K562 (cell line): ENCODE results near the gene NDUFV3. TPM values are rescaled to one million over a fixed set of nuclear protein-coding genes. Genes with fewer than 3 reads are reported as not detected.

Experiments
- AFF4 ChIP-seq: sonication (generic); formaldehyde crosslinking; IDR thresholded peaks from 2 replicates; pipeline ENCODE4 v1.8.0; 2023; ENCODE audit warnings: mild to moderate bottlenecking, missing genetic modification reagents
- BACH1 ChIP-seq: fragments of 200-800 bp; sonication (Bioruptor generic); IDR thresholded peaks from 2 replicates; pipeline ENCODE4 v1.6.1; 2016; ENCODE audit warnings: missing genetic modification characterization, missing compliant biosample characterization
- BRF1 ChIP-seq: IDR thresholded peaks from 3 replicates; pipeline ENCODE4 v1.6.1; 2011; ENCODE audit warnings: borderline replicate concordance, mild to moderate bottlenecking; ENCODE audit not compliant: insufficient read length; ENCODE audit errors: extremely low read depth
- CEBPG ChIP-seq, 3 experiments: fragments of 200-800 bp in 1 of 3; sonication (Bioruptor generic) in 1 of 3; sonication (generic) in 1 of 3; formaldehyde crosslinking in 1 of 3; IDR thresholded peaks in 2 of 3; conservative IDR thresholded peaks in 1 of 3; 2 replicates each; pipeline versions ENCODE4 v1.6.1 to v1.8.0; 2016 to 2022; ENCODE audit warnings: missing compliant biosample characterization in 2 of 3, missing genetic modification characterization in 2 of 3, mild to moderate bottlenecking in 1 of 3, missing genetic modification reagents in 1 of 3
- HNRNPH1 ChIP-seq: fragments of 200-400 bp; formaldehyde crosslinking; optimal IDR thresholded peaks from 2 replicates; pipeline ENCODE3; 2017; ENCODE audit warnings: low read depth, mild to moderate bottlenecking, low read length, moderate library complexity
- MEF2A ChIP-seq: IDR thresholded peaks from 2 replicates; pipeline ENCODE4 v1.6.1; 2011; ENCODE audit warnings: low read depth, mild to moderate bottlenecking, low read length, moderate library complexity; ENCODE audit not compliant: control insufficient read depth
- MIER1 ChIP-seq: fragments of 450-650 bp; IDR thresholded peaks from 2 replicates; pipeline ENCODE4 v1.6.1; 2016; ENCODE audit warnings: antibody characterized with exemption, mild to moderate bottlenecking, low read depth
- RBM39 ChIP-seq: fragments of 200-400 bp; formaldehyde crosslinking; optimal IDR thresholded peaks from 2 replicates; pipeline ENCODE3; 2018; ENCODE audit warnings: low read depth, low read length
- RFX7 ChIP-seq: fragments of 250-450 bp; sonication (Bioruptor Pico); IDR thresholded peaks from 2 replicates; pipeline ENCODE4 v1.5.1; 2021; ENCODE audit warnings: mild to moderate bottlenecking
- XRCC4 ChIP-seq: IDR thresholded peaks from one replicate; pipeline ENCODE4 v1.6.1; 2011; ENCODE audit not compliant: insufficient read depth, insufficient read length; ENCODE audit errors: extremely low read depth
- polyA plus RNA-seq, 8 experiments: library from polyadenylated mRNA; depleted of rRNA in 4 of 8; stranded (reverse) in 5 of 8; unstranded in 3 of 8; fragments of >200 nt; fragmentation: Nextera tagmentation in 2 of 8; fragmentation: Illumina TruSeq in 1 of 8; extraction: Ambion mirVana in 2 of 8; extraction: Trizol in 1 of 8; gene quantifications; 2 replicates each; pipeline versions ENCODE4 v1.2.1 to v1.2.3, GENCODE V29; 2011 to 2014; ENCODE audit warnings: inconsistent platforms in 1 of 8, missing spikeins in 1 of 8
- total RNA-seq, 7 experiments: library from RNA; depleted of rRNA in 6 of 7; stranded (reverse); fragments of >200 nt in 6 of 7; fragmentation: Illumina TruSeq in 2 of 7; extraction: Trizol in 2 of 7; gene quantifications; 2 replicates each; pipeline versions ENCODE4 v1.2.1 to v1.2.3, GENCODE V29; 2011 to 2021; ENCODE audit warnings: low replicate concordance in 1 of 7
- TF ChIP-seq, protein P1 (sequence below): fragments of 450-650 bp; IDR thresholded peaks from 2 replicates; pipeline ENCODE4 v1.6.1; 2016; ENCODE audit warnings: antibody characterized with exemption
- TF ChIP-seq, protein P2 (sequence below): fragments of 250-450 bp; sonication (Bioruptor Pico); IDR thresholded peaks from 2 replicates; pipeline ENCODE4 v1.8.0; 2022; ENCODE audit warnings: moderate library complexity, mild to moderate bottlenecking, inconsistent platforms
- TF ChIP-seq, protein P3 (sequence below): fragments of 250-450 bp; sonication (Bioruptor Pico); IDR thresholded peaks from 2 replicates; pipeline ENCODE4 v1.4.0; 2020; ENCODE audit warnings: mild to moderate bottlenecking, moderate library complexity

The NDUFV3 gene
- total and polyA plus RNA-seq, 9 of the 15 experiments (the other 6 are each of a cell fraction or from before 2014, with no cell fraction given), result 19.1 to 87.8 (median 74.3) TPM

GRCh38 chr21:42923553-42924432 lies 30.7 kb downstream of the NDUFV3 start (continued):
- TF ChIP-seq AFF4 (CRISPR knock-in tag) (no peak), MEF2A (no peak), CEBPG (CRISPR knock-in tag; IDR thresholded peaks at IDR 0.05) (no peak), CEBPG (tag; conservative IDR thresholded peaks at IDR 0.05 in 1 of 2, IDR thresholded peaks at IDR 0.05 in 1 of 2) (no peak), RFX7 (CRISPR knock-in tag) (no peak), BACH1 (tag) (no peak), XRCC4 (no peak), MIER1 (peak; percentile 65; the same call in 1 of the 2 replicates), HNRNPH1 (no peak), RBM39 (no peak), BRF1 (no peak)
- TF ChIP-seq, protein P1, sequence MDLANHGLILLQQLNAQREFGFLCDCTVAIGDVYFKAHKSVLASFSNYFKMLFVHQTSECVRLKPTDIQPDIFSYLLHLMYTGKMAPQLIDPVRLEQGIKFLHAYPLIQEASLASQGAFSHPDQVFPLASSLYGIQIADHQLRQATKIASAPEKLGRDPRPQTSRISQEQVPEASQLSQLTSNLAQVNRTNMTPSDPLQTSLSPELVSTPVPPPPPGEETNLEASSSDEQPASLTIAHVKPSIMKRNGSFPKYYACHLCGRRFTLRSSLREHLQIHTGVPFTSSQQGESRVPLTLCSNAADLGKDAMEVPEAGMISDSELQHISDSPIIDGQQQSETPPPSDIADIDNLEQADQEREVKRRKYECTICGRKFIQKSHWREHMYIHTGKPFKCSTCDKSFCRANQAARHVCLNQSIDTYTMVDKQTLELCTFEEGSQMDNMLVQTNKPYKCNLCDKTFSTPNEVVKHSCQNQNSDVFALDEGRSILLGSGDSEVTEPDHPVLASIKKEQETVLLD, result peak; percentile 88
- TF ChIP-seq, protein P2, sequence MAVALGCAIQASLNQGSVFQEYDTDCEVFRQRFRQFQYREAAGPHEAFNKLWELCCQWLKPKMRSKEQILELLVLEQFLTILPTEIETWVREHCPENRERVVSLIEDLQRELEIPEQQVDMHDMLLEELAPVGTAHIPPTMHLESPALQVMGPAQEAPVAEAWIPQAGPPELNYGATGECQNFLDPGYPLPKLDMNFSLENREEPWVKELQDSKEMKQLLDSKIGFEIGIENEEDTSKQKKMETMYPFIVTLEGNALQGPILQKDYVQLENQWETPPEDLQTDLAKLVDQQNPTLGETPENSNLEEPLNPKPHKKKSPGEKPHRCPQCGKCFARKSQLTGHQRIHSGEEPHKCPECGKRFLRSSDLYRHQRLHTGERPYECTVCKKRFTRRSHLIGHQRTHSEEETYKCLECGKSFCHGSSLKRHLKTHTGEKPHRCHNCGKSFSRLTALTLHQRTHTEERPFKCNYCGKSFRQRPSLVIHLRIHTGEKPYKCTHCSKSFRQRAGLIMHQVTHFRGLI (CRISPR knock-in tag), result no peak
- TF ChIP-seq, protein P3, sequence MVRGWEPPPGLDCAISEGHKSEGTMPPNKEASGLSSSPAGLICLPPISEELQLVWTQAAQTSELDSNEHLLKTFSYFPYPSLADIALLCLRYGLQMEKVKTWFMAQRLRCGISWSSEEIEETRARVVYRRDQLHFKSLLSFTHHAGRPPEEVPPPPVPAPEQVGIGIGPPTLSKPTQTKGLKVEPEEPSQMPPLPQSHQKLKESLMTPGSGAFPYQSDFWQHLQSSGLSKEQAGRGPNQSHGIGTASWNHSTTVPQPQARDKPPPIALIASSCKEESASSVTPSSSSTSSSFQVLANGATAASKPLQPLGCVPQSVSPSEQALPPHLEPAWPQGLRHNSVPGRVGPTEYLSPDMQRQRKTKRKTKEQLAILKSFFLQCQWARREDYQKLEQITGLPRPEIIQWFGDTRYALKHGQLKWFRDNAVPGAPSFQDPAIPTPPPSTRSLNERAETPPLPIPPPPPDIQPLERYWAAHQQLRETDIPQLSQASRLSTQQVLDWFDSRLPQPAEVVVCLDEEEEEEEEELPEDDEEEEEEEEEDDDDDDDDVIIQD (CRISPR knock-in tag), result no peak
